Stimulated activated CD4-positive, alpha-beta T cell treated with anti-CD3 and anti-CD28 coated beads, Interleukin-15, amount 100 ng/mL, for 1 hour (primary cell): ENCODE measurements around the gene FBXO11.

Source experiments
- DNase-seq, 2 donors: peaks; one replicate each; pipeline ENCODE4 v3.0.0-alpha.2; 2020; ENCODE audit warnings: low read depth in 1 of 2, low spot score in 1 of 2

The FBXO11 gene

DNA sequence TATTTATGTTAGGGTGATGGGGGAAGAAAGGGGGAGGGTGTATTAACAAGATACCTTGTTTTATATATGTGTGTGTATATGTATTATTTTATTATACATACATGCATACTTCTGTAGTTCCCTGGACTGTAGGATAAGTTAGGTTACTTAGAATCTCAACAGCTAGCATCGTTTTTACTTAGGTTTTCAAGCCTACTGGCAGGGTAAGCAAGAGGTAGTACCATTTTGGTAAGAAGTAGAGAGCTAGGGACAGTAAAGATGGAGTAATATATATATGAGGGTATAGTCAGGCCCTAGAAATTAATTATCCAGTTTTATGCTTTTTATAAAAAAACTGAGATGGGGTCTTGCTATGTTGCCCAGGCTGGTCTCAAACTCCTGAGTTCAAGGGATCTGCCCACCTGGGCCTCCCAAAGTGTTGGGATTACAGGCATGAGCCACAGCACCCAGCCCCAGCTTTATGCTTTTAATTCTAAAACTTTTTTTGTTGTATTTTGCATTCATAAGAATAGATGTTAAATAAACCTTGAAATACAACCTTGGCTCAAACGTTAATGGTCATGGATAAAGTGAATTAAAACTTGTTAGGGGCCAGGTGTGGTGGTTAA lies 110.1 kb downstream of the FBXO11 start:
- DNase-seq = no peak

DNA sequence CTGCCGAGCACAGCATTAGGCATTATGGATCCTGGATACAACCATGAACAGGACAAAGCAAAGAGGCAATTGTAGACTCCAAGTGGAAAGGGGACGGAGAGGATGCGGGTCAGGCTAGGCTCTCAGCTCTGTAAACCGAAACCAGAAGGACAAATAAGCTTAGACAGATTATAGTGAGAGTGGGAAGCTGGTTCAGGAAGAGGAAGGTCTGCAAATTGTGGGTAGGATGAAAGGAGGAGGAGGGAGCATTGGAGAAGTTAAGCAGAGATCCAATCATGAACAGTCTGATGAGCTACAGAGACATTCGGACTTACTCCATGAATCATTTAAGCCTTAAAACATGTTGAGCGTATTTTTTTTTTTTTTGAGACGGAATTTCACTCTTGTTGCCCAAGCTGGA lies 120.3 kb downstream of the FBXO11 start:
- DNase-seq = no peak

DNA sequence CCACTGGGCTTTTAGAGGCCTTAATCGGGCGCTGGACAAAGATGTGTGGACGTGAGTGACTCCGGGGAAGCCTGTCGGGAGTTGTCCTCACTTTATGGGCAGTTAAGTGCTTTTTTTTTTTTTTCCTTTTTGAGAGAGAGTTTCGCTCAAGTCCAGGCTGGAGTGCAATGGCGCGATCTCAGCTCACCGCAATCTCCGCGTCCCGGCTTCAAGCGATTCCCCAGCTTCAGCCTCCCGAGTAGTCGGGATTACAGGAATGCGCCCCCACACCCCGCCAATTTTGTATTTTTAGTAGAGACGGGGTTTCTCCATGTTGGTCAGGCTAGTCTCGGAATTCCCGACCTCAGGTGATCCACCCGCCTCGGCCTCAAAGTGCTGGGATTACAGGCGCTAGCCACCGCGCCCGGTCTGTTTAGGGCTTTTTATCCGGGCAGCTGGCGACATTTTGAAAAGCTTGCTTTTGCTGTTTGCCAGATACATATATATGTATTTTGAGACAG lies 121.9 kb downstream of the FBXO11 start:
- no peak for DNase-seq

DNA sequence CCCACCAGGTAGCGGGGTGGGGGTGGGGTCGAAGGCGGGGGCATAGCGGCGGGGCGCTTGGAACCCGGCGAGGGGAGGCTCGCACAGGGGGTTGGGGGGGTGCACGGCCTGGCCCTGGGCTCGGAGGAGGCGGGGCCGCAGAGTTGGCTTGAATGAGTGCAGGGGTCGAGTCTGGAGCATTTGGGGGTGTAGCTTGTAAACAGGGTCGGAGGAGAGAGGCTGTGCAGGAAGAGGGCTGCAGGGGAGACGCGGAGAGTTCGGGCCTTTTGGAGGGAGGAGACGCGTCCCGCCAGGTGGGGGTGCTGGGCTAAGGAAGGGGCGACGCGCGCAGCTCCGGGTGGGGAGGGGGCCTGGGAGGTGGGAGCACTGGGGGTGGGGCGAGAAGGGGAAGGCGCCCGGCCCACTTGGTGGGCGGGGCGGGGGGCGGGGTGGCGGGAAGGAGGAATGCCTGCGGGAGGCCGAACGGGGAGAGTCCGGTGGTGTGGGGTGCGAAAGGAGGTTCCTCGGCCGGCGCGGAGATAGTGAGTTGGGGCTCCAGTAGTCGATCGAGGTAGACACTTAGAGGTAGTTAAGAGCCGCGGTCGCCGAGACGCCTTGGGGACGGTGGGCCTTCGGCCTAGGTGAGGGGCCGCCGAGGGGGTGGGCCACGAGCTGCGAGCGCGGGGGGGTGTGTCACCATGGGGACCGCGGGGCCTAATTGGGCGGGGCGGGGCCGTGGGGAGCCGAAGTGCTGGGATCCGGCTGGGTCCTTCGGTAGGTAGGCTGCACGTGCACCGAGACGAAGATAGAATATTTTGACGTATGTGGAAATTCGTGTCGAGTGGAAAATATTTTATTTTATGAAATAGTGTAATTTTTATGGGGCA lies 122.6 kb downstream of the FBXO11 start:
- DNase-seq = peak; percentile 42 to 46

DNA sequence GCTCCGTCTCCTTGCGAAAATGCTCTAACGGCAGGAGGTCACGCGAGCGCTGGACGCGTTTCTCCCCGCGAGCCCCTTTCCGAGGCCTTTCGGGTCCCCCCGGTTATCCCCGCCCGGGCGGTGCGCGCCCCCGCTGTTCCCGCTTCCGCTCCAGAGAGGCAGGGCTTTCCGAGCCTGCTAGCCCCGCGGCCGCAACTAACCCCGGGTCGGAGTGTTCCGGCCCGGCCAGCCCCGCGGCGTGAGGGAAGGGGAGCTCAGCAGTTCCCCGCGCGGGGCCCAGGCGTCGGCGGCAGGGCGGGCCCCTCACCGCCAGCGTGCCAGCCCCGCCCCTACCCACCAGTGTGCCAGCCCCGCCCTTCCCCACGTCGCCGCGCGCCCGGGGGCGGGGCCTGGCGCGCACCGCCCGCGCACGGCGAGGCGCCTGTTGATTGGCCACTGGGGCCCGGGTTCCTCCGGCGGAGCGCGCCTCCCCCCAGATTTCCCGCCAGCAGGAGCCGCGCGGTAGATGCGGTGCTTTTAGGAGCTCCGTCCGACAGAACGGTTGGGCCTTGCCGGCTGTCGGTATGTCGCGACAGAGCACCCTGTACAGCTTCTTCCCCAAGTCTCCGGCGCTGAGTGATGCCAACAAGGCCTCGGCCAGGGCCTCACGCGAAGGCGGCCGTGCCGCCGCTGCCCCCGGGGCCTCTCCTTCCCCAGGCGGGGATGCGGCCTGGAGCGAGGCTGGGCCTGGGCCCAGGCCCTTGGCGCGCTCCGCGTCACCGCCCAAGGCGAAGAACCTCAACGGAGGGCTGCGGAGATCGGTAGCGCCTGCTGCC lies 123.4 kb downstream of the FBXO11 start, which contains the start of gene MSH6:
Gene MSH6 (plus strand): TSS at position 475 of the 815 bp plus-strand sequence. CDS start 89 bp downstream, at position 564.
- DNase-seq = peak; percentile 81 to 83

DNA sequence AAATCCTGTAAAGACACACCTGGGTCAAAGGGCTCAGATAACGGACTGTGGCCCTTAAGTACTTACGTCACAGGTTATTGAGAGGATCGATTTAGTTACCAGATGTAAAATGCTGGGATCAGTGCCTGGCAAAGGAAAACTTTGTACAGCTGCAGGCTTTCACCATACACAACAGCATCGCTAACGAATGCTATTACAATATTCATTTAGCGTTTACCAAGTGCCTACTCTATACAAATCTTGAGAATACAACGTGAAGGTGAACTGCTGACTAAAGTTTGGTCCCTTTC lies 124.0 kb downstream of the FBXO11 start:
- DNase-seq = no peak

DNA sequence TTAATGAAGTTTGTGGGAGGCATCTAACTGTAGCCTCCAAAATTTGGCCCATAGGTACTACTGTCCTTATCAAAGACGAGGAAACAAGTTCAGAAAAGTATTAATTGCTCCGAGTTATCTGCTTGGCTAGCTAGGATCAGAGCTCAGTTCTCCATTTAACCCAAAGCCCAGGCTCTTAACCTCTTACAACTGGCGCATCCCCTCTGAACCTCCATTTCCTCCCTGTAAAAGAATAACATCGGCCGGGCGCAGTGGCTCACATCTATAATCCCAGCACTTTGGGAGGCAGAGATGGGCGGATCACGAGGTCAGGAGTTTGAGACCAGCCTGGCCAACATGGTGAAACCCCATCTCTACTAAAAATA lies 126.9 kb downstream of the FBXO11 start:
- no peak for DNase-seq

DNA sequence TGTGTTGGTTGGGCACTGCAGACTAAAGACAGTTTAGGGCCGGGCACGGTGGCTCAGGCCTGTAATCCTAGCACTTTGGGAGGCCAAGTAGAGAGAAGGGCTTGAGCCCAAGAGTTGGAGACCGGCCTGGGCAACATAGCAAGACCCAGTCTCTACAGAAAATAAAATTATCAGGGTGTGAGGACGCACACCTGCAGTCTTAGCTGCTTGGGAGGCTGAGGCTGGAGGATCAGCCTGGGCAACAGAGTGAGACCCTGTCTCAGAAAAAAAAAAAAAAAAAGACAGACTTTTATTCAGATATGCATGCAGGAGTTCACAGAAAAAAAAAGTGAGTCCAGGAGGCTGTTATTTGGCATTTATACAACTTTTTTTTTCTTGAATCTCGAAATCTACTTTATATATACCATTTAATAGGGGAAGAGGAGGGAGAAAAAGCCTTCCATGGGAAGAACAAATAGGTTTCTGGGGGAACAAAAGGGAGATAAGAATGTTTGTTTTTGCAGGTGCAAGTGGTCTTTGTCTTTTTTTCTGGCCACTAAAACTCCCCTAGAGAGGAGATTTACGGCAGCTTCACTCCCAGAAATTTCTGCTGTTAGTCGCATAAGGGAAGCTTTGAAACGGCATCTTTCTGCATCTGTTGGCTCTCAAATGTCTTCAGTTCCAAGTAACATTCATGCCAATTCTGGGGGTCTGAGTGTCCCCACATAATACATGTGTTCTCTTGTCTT lies 127.4 kb downstream of the FBXO11 start:
- no peak for DNase-seq

DNA sequence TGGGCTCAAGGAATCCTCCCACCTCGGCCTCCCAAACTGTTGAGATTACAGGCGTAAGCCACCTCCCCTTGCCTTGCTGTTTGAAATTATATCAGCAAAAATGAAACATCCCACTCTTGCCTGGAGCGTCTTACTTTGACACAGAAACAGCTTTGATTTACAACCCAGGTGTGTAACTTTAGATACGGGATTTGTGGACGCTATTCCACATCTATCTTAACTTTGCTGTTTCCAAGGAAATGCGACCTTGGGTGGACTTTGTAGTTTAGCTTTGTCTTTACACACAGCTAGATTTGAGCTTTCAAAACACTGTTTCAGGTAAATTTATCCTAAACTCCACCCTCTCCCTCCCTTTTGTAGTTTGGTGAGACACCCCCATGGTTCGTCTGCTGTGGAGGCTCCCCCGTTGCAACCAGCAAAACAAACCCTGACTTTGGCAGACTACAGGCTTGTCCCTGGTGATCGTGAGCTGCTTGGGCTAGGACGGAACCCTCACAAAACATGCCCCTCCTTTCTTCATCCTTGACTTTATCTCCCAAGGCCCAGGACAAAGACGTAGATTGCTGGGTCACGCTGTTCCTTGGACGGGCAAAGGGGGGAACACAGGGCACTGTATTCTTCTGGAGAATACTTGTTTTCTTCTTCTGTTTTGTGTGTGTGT lies 128.9 kb downstream of the FBXO11 start:
- no peak for DNase-seq

DNA sequence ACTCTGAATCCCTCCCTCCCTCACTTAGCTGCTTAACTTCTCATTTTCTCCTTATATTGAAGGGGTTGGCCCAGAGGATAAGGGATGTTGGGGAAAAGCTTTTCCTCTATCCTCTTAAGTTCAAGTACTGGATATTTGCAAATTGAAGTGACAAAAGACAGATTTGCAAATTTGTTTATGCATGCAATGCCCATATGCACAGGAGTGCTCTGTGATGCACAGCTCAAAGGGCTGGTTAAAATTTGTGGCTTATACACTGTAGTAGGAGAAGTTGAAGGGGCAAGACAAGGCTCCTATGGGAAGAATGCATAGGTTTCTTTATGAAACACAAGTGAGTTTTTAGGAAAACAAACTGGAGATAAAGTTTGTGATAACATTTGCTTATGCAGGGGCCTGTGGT lies 131.7 kb downstream of the FBXO11 start:
- no peak for DNase-seq

DNA sequence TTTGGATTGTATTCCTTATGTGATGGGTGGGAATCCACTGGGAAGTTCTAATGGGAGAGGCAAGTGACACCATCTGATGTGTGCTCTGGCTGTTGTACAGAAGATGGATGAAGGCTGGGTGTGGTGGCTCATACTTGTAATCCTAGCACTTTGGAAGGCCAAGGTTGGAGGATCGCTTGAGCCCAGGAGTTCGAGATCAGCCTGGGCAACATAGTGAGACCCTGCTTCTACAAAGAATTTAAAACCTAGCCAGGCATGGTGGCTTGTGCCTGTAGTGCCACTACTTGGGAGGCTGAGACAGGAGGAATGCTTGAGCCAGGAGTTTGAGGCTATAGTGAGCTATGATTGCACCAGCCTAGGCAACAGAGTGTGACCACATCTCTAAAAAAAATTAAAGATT lies 134.0 kb downstream of the FBXO11 start:
- DNase-seq = no peak

DNA sequence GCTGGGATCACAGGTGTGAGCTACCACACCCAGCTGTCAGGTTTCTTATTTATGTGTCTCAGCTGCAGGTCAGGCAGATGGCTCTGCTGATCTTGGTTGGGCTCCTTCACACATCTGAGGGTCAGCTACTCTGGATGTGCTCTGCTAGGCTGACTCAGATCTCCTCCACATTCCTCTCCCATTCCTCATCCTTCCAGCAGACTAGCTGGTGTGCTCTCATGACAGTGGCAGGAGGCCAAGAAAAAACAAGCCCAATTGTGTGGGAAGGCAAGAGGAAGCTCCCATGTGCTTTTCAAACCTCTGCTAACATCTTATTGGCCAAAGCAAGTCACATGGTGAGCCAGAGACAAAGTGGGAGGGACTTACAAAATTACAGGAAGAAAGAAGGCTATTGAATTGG lies 135.1 kb downstream of the FBXO11 start:
- no peak for DNase-seq

DNA sequence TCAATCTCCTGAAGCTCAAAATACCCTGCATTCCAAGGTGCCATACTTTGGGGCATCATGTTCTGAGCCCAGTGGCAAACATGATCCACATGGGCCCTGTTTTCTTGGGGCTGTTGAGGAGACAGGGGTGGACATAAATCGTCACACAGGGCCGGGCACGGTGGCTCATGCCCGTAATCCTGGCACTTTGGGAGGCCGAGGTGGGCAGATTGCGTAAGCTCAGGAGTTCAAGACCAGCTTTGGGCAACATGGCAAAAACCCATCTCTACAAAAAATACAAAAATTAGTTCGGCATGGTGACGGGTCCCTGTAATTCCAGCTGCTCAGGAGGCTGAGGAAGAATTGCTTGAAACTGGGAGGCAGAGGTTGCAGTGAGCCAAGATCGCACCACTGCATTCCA lies 137.0 kb downstream of the FBXO11 start:
- DNase-seq = no peak

DNA sequence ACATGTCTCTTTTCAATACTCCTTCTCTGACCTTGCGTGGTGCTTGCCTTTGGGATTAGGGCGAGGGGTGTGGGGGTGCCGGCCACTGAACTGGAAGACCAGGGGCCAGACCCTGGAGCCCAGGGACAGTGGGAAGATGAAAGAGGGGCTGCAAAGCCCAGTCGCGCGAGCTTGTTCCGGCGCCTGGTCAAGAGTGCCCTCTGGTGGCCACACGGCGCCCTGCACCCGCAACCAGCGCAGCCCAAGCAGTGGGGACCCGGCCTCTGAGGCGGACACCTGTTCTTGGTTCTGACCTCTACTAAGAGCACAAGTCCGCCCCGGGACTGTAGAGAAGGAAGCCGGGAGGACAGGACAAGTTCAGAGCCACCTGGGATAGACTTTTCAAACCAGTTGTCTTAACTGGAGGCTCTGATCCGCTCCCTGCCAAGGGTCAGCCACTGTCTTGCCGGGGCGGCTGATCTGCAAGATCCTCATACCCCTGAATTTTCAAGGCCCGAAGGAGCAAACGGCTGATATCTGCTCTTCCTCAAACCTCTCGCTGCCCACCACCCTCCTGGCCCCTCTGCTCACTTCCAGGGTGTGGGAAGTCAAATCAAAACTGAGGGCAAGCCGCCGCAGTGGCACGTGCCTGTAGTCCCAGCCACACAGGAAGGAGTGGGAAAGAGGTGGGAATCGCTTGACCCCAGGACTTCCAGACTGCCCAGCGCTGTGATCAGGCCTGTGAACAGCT lies 138.3 kb downstream of the FBXO11 start:
- DNase-seq = peak; percentile 61 to 66

DNA sequence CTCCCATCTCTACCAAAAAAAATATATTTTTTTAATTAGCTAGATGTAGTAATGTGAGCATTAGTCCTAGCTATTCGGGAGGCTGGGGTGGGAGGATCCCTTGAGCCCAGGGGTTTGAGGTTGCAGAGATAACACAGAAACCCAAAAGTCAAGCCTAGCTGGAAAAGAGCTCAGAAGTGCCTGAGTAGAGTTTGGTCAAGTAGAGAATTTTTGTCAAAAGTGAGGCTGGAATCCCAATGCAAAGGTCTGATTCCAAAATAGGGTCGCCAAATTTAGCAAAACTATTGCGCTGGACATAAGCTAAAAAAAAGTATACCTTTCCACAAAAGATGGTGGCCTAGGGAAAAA lies 138.8 kb downstream of the FBXO11 start:
- DNase-seq = no peak

DNA sequence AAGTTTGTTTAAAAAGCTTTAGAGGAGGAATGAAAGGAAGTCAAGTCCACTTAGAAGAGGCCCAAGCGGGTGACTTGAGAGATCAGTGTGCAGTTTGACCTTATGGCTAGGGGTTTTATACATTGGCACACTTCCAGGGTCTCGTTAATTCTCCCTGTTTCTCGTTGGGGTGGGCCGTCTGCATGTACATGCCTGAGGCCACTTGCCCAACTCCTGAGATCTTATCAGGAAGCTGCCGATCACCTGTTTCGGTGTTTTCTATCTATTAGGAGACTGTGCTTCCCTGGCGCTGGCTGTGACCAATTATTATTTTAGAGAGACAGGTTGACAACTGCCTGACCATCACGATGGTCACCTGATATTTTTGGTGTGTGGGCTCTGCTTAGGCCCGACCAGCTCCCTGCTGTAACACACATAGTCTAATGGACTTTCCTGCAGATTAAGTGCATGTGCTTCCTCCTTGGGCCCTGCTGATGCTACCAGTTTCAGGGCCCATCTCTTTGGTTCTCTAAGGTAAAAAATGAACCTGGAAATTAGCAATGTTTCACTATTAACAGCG lies 154.4 kb downstream of the FBXO11 start:
- no peak for DNase-seq

DNA sequence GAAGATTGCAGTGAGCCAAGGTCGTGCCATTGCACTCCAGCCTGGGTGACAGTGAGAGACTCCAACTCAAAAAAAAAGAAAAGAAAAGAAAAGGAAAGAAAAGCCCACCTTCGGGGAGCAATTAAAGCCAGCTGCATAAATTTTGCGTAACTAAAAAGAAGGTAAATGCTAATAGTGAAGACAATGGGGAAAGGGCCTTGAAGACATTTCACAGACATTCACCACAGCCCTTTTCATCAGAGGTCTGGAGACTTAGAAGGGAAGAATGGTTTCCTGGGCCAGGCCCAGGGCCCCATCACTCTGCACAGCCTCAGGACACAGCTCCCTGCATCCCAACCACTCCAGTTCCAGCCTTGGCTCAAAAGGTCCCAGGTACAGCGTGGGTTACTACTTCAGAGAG lies 158.4 kb downstream of the FBXO11 start:
- DNase-seq = no peak

DNA sequence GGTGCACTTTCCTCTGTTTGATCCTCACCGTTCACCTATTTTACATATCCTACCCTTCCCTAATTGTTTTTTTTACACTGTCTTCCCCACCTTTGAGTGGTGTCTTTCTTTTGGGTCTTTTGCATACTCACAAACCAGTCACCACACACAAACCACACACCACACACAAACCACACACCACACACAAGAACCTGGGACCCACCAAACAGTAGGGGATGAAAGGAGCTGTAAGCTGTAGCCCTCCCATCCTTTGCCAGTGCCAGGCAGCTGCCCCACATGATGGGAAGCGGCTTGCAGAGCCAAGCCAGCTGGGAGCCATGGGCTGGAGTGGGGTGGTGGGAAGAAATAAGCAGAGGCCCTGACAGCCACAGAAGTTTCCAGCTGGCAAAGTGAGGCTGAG lies 162.2 kb downstream of the FBXO11 start:
- no peak for DNase-seq

DNA sequence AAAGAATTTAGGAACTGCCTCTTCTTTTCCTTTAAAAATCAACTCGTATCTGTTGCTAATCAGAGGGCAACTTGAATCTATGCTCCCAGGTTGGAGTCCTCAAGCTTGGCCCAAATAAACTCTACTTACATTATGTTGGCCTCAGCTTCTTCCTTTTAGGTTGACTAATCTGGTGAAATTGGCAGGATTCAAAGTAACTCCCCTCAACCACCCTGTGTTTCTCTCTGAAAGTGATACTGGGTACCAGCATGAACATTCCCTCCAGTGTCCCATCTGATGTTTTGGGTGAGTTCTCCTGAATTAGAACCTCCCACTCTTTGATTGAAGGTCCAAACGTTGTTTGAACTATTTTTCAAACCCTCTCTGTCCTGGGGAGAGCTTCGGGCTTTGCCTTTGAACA lies 164.7 kb downstream of the FBXO11 start:
- no peak for DNase-seq

DNA sequence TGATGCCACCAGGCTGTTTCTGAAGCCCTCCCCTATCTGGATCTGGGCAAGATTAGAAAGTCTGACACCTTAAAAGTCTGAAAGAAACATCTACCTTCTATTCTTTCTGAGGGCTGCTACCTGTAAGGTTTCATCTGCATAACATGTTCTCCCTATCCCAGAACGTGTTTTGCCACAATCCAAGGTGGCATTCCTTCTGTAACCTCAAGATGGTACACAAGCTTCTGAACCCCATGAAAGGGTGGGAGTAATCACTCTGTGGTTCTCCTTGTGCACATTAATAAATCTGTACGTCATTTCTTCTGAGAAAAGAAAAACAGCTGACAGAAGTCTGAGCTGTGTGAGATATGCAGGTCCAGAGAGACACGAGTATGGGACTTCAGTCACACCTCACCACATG lies 165.2 kb downstream of the FBXO11 start:
- no peak for DNase-seq
